Mucosa of gallbladder (tissue), 1 donor: ENCODE results near the gene LOXL1. TPM values are rescaled to one million over a fixed set of nuclear protein-coding genes. Genes with fewer than 3 reads are reported as not detected.

Experiments used
- DNase-seq: peaks from one replicate; pipeline ENCODE4 v3.0.0-alpha.2; 2020; ENCODE audit warnings: low spot score
- total RNA-seq: library from RNA; stranded (reverse); gene quantifications from one replicate; pipeline ENCODE4 v1.2.1, GENCODE V29; 2021
- donor health status: DM: no; HTN: no; CAD: no.

The LOXL1 gene
- total RNA-seq, 1 donor from 2014 or later: 20.2 TPM

DNA sequence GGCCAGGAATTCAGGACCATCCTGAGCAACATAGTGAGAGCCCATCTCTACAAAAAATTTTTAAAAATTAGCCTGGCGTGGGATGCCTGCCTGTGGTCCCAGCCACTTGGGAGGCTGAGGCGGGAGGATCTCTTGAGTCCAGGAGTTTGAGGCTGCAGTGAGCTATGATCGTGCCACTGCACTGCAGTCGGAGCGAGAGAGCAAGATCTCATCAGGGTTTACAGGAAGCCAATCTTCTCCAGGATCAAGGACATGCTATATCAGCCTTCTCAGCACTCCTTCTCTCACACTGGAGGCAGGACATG is 66.3 kb downstream of the LOXL1 start:
- DNase-seq: no peak

DNA sequence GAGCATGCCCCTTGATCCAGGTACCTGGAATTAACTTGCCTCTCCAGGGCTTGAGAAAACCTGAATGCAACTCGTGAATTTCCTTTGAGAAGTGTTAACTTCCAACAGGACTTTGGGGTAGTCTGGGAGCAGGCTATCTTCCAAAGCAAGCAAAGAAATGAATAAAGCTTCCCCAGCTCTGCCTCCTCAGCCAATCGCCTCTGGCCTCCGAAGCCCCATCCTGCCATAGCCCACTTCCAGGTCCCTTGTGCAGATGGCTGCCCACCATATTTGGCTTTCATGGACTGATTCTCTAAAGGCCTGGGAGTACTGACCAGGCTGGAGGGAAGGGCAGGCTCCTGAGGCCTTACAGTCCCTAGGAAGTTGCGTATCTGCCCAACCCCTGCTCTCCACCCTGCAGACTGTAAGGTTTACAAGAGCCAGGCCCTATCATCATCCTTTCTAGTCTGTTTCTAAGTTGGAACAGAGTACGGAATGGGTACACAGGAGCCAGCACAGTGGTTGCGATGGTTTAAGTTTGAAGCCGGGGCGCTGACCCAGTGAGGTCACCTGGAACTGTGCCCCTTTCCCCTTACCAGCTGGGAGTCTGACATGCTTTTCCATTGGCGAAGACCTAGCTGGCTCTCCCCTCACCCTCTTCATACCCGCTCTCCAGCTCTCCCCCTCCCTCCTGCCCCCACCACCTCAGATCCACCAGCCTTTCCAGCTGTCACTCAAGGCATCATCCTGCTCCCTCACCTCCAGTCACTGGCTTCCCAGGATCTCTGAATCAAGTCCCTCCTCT is 67.1 kb downstream of the LOXL1 start:
- DNase-seq: no peak

DNA sequence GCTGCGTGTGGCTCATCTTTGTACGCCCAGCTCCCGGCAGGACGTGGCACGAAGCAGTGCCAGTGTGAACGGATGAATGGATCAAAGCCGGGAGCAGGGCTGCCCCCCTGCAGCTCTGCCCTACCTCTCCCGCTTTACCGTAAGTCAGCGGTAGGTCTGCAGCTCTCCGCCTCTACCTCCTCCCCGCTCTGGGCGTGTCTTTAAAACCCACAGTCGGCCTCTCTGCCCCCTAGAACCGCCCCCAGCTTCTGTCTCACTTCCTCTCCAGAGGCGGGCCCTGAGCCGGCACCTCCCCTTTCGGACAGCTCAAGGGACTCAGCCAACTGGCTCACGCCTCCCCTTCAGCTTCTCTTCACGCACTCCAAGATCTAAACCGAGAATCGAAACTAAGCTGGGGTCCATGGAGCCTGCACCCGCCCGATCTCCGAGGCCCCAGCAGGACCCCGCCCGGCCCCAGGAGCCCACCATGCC is 68.2 kb downstream of the LOXL1 start, which contains the start of gene PML:
PML (plus strand) TSS at position 304 of the 471 bp plus-strand sequence; CDS start at position 401, 97 bp downstream.
- peak; percentile 96 for DNase-seq

DNA sequence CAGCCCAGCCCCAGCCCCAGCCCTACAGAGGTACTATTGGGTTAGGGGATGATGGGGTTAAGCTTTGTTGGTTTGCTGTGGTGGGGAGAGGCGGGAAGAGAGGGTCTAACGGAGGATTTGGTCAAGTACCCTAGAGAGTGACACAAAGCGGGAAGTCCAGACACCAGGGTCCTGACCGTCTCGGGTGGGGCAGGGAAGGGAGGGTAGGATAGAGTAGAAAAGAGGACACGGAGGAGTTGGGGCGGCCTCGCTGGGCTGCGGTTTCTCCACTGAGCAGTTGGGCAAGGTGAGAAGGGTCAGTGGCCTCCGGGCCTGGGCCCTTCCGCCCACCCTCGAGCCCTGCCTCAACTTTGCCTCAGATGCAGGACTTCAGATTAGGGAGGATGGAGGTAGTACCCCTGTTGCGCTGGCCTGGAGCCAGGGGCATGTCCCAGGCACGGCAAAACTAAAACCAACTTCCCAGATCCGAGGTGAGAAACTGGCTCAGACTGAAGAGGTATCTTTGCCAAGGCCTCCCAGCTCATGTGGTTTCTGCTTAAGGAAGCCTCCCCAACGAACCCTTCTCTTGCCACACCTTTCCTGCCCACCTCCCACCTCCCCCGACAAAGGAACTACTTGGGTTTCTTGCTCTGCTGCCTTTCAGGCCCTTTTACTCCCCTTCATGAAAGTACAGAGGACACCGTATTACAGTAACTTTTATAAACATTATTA is 68.8 kb downstream of the LOXL1 start:
- no peak for DNase-seq

DNA sequence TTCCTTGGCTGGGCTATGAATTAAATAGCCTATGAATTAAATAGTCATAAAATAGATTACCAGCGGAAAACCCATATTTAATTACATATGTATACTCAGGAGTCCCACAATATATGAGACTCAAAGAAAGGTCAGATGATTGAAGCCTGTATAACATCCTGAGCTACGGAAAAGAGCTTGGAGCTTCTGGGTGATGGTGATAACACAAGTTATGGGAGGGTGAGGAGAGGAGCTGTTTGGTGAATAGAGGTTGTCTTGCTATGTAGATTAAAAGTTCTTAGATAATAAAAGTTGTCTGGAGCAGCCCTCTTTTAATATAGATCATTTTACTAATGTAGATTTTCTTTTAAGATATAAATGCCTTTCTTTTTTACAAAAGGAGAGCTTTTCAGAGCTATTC is 70.0 kb downstream of the LOXL1 start:
- no peak for DNase-seq

DNA sequence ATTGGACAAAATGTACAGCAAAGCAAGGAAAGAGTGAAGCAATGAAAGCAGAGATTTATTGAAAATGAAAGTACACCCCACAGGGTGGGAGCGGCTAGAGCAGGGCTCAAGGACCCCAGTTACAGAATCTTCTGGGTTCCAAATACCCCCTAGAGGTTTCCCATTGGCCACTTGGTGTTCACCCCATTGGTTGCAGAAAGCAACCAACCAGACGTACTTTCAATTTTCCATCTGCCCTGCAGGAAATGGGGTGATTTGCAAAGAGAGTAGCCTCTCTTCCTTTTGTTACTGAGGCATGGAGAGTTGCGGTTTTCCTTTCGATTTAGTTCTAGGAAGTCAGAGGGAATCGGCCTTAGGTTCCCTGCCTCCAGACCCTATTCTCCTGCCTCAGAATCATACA is 70.7 kb downstream of the LOXL1 start:
- no peak for DNase-seq

DNA sequence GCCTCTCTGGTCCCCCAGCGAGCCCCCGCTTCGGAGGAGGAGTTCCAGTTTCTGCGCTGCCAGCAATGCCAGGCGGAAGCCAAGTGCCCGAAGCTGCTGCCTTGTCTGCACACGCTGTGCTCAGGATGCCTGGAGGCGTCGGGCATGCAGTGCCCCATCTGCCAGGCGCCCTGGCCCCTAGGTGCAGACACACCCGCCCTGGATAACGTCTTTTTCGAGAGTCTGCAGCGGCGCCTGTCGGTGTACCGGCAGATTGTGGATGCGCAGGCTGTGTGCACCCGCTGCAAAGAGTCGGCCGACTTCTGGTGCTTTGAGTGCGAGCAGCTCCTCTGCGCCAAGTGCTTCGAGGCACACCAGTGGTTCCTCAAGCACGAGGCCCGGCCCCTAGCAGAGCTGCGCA is 71.7 kb downstream of the LOXL1 start:
- DNase-seq: no peak

Other genes with a start within 250 kb of the LOXL1 start
- gene CD276, start 242.1 kb upstream of the LOXL1 start, total RNA-seq: 51.9 TPM
- 13.8 TPM for gene INSYN1, start 173.1 kb upstream of the LOXL1 start, total RNA-seq
- not detected for gene TBC1D21, start 52.9 kb upstream of the LOXL1 start, total RNA-seq
- 20.3 TPM for gene STOML1, start 65.8 kb downstream of the LOXL1 start, total RNA-seq
- gene PML, start 68.3 kb downstream of the LOXL1 start, total RNA-seq: 59.6 TPM
- gene GOLGA6A, start 156.1 kb downstream of the LOXL1 start, total RNA-seq: not detected
- 1.8 TPM for gene ISLR2, start 204.1 kb downstream of the LOXL1 start, total RNA-seq
- gene ISLR, start 247.2 kb downstream of the LOXL1 start, total RNA-seq: 53.0 TPM